Vagina (tissue), 2 donors: ENCODE measurements around the gene NUDT1.

ENCODE experiments used
- CTCF ChIP-seq, 3 experiments: fragments of 450-650 bp in 2 of 3; fragments of 200-600 bp in 1 of 3; sonication (generic) in 1 of 3; IDR thresholded peaks; one replicate each; pipeline ENCODE4 v1.5.1; 2017 to 2019; ENCODE audit warnings: antibody characterized with exemption in 3 of 3, mild to moderate bottlenecking in 2 of 3, moderate library complexity in 2 of 3
- POLR2A ChIP-seq, 2 donors: fragments of 450-650 bp; IDR thresholded peaks; one replicate each; pipeline ENCODE4 v1.6.1; 2017; ENCODE audit warnings: antibody characterized with exemption in 2 of 2, mild to moderate bottlenecking in 2 of 2, moderate library complexity in 2 of 2
- POLR2AphosphoS5 ChIP-seq, 2 donors: sonication (generic); formaldehyde crosslinking; IDR thresholded peaks; one replicate each; pipeline ENCODE4 v1.9.0; 2017; ENCODE audit warnings: antibody characterized with exemption in 2 of 2, mild to moderate bottlenecking in 2 of 2, low read depth in 1 of 2; ENCODE audit not compliant: insufficient read depth in 1 of 2

- TF ChIP-seq CTCF (IDR thresholded peaks at IDR 0.05) (no peak), POLR2A (IDR thresholded peaks at IDR 0.05) (no peak), POLR2AphosphoS5 (IDR thresholded peaks at IDR 0.05; ENCODE audit: insufficient read depth in 1 of 2, low read depth in 1 of 2) (no peak)
Observed at GRCh38 chr7:2192831-2193534, 49.0 kb upstream of the NUDT1 start.
